ENCODE data around the gene EEF1A2.

DNA sequence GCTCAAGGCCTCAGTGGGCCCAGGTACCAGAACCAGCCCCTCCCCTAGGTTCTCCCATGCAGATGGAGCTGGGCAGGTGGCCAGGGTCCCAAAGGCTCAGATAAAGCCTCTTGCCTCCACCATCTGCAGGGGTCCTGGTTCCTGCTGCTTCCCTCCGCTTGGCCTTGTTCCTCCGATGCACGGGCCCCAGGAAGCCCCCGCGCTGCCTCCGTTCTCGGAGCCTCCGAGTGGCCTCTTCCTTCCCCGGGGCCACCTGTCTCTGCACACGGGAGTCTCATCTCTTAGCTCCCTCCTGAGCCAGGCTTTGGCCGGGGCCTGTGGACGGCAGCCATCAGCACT lies 40.2 kb upstream of the EEF1A2 start:
- TF ChIP-seq EZH2 (IDR thresholded peaks at IDR 0.05) = no peak
- no peak for TF ChIP-seq FOXP2 (optimal IDR thresholded peaks at IDR 0.05; ENCODE audit: control extremely low read depth, extremely low read length, insufficient read depth)
- no peak for TF ChIP-seq POLR2AphosphoS5 (IDR thresholded peaks at IDR 0.05; ENCODE audit: borderline replicate concordance, low read depth, low read length)

Data from SK-N-MC (cell line).